ENCODE measurements around the gene PKD1L1.
A peak's percentile ranks its signal among the peaks of the same experiment; 100 is the strongest.
"Not testable (repeated sequence)": the region's sequence is repeated elsewhere in the genome, so short reads cannot be mapped to it uniquely, and the experiment has no call there.

The PKD1L1 gene

GRCh38 chr7:47956220-47956619, 8.0 kb upstream of the PKD1L1 start:
- DNase-seq (ENCODE audit: low read depth in 2 of 2): no peak

GRCh38 chr7:47954231-47954911, 6.1 kb upstream of the PKD1L1 start:
- no peak for DNase-seq (ENCODE audit: low read depth in 2 of 2)

GRCh38 chr7:47953822-47954221, 5.6 kb upstream of the PKD1L1 start:
- DNase-seq (ENCODE audit: low read depth in 2 of 2): no peak

GRCh38 chr7:47952224-47952623, 4.0 kb upstream of the PKD1L1 start:
- DNase-seq (ENCODE audit: low read depth in 2 of 2): no peak

GRCh38 chr7:47951374-47951773, 3.1 kb upstream of the PKD1L1 start:
- no peak for DNase-seq (ENCODE audit: low read depth in 2 of 2)

GRCh38 chr7:47950714-47951113, 2.4 kb upstream of the PKD1L1 start:
- no peak for DNase-seq (ENCODE audit: low read depth in 2 of 2)

GRCh38 chr7:47949703-47950102, 1.4 kb upstream of the PKD1L1 start:
- DNase-seq (ENCODE audit: low read depth in 2 of 2): no peak

GRCh38 chr7:47947355-47947749, 914 bp downstream of the PKD1L1 start:
- no peak for DNase-seq (ENCODE audit: low read depth in 2 of 2)

- DNase-seq (ENCODE audit: low read depth in 2 of 2): no peak
Observed at GRCh38 chr7:47946581-47947354, 1.5 kb downstream of the PKD1L1 start.

- peak; percentile 69 to 70 for DNase-seq (ENCODE audit: low read depth in 2 of 2)
Observed at GRCh38 chr7:47945261-47946015, 2.8 kb downstream of the PKD1L1 start.

GRCh38 chr7:47944536-47945260, 3.6 kb downstream of the PKD1L1 start:
- DNase-seq (ENCODE audit: low read depth in 2 of 2): no peak

GRCh38 chr7:47943676-47944474, 4.4 kb downstream of the PKD1L1 start:
- DNase-seq (ENCODE audit: low read depth in 2 of 2): no peak

- DNase-seq (ENCODE audit: low read depth in 2 of 2): not testable (repeated sequence)
Observed at GRCh38 chr7:47942651-47943050, 5.6 kb downstream of the PKD1L1 start.

GRCh38 chr7:47942132-47942531, 6.1 kb downstream of the PKD1L1 start:
- DNase-seq (ENCODE audit: low read depth in 2 of 2): no peak

- DNase-seq (ENCODE audit: low read depth in 2 of 2): no peak
Observed at GRCh38 chr7:47941136-47941844, 7.0 kb downstream of the PKD1L1 start.

GRCh38 chr7:47940088-47941013, 7.9 kb downstream of the PKD1L1 start:
- no peak for DNase-seq (ENCODE audit: low read depth in 2 of 2)

- no peak for DNase-seq (ENCODE audit: low read depth in 2 of 2)
Observed at GRCh38 chr7:47939425-47940036, 8.7 kb downstream of the PKD1L1 start.

- no peak for DNase-seq (ENCODE audit: low read depth in 2 of 2)
Observed at GRCh38 chr7:47938574-47939165, 9.6 kb downstream of the PKD1L1 start.
